Hepatocyte (in vitro differentiated cells): ENCODE measurements around the gene MEF2D.

ENCODE experiments used
- CTCF ChIP-seq: fragments of 200-600 bp; sonication (generic); IDR thresholded peaks from 2 replicates; pipeline ENCODE4 v1.5.1; 2016; ENCODE audit warnings: antibody characterized with exemption, mild to moderate bottlenecking; ENCODE audit not compliant: poor library complexity
- EZH2 ChIP-seq: fragments of 200-600 bp; sonication (generic); IDR thresholded peaks from 2 replicates; pipeline ENCODE4 v1.6.1; 2016; ENCODE audit warnings: antibody characterized with exemption, mild to moderate bottlenecking, borderline replicate concordance

- no peak for TF ChIP-seq CTCF
- no peak for TF ChIP-seq EZH2
Measured at GRCh38 chr1:156543066-156543465, 42.5 kb upstream of the MEF2D start.
